Karpas-422 (cell line): ENCODE results near the gene NME3. TPM values are rescaled to one million over a fixed set of nuclear protein-coding genes. Genes with fewer than 3 reads are reported as not detected.

Experiments used
- DNase-seq: peaks from one replicate; pipeline ENCODE4 v3.0.0-alpha.2; 2015
- H2AFZ ChIP-seq: fragments of 200-600 bp; sonication (generic); 2 replicates; pipeline ENCODE4 v1.6.1; 2014; ENCODE audit warnings: antibody characterized with exemption, low read length, mixed read lengths
- H3K27ac ChIP-seq: fragments of 200-600 bp; sonication (generic); 2 replicates; pipeline ENCODE4 v1.5.1; 2014; ENCODE audit warnings: mild to moderate bottlenecking, low read length, moderate library complexity
- H3K27me3 ChIP-seq: fragments of 200-600 bp; sonication (generic); 2 replicates; pipeline ENCODE4 v1.6.1; 2014; ENCODE audit warnings: low read length, mixed read lengths
- H3K36me3 ChIP-seq: fragments of 200-600 bp; sonication (generic); 2 replicates; pipeline ENCODE4 v1.6.1; 2014; ENCODE audit warnings: low read length, mixed read lengths; ENCODE audit not compliant: insufficient read depth
- H3K4me1 ChIP-seq: fragments of 200-600 bp; sonication (generic); 2 replicates; pipeline ENCODE4 v1.6.1; 2014; ENCODE audit warnings: mild to moderate bottlenecking, low read length, mixed read lengths
- H3K4me2 ChIP-seq: fragments of 200-600 bp; sonication (generic); 2 replicates; pipeline ENCODE4 v1.6.1; 2014; ENCODE audit warnings: low read length, low read depth, mild to moderate bottlenecking; ENCODE audit not compliant: poor library complexity, severe bottlenecking
- H3K4me3 ChIP-seq: fragments of 200-600 bp; sonication (generic); 2 replicates; pipeline ENCODE4 v1.5.1; 2014; ENCODE audit warnings: mild to moderate bottlenecking, antibody characterized with exemption, low read length, mixed read lengths
- H3K79me2 ChIP-seq: fragments of 200-600 bp; sonication (generic); 2 replicates; pipeline ENCODE4 v1.6.1; 2014; ENCODE audit warnings: mild to moderate bottlenecking, low read length, mixed read lengths
- H3K9ac ChIP-seq: fragments of 200-600 bp; sonication (generic); 2 replicates; pipeline ENCODE4 v1.6.0; 2014; ENCODE audit warnings: low read length
- H3K9me2 ChIP-seq: fragments of 200-600 bp; sonication (generic), shearing (Covaris generic); replicated peaks from 2 replicates; pipeline ENCODE4 v1.6.0; 2014; ENCODE audit warnings: mild to moderate bottlenecking, low read length, moderate library complexity; ENCODE audit not compliant: insufficient read depth
- H3K9me3 ChIP-seq: fragments of 300-700, 200-600 bp; sonication (generic); 2 replicates; pipeline ENCODE4 v1.6.1; 2014; ENCODE audit warnings: low read length, mixed read lengths
- H4K20me1 ChIP-seq: fragments of 200-600 bp; sonication (generic); 2 replicates; pipeline ENCODE4 v1.6.1; 2014; ENCODE audit warnings: mild to moderate bottlenecking, antibody characterized with exemption, low read length, low read depth; ENCODE audit not compliant: insufficient read depth
- small RNA-seq: library from RNA; depleted of rRNA; stranded (forward); fragments of <200 nt; gene quantifications from one replicate; pipeline ENCODE3, GENCODE V24; 2014
- total RNA-seq: library from RNA; depleted of rRNA; stranded (reverse); fragments of >200 nt; shearing (Covaris generic); gene quantifications from 2 replicates; pipeline ENCODE4 v1.2.3, GENCODE V29; 2014; ENCODE audit warnings: low replicate concordance; rRNA removed

The NME3 gene
- total RNA-seq, 1 experiment from 2014 or later = 35.9 TPM

DNA sequence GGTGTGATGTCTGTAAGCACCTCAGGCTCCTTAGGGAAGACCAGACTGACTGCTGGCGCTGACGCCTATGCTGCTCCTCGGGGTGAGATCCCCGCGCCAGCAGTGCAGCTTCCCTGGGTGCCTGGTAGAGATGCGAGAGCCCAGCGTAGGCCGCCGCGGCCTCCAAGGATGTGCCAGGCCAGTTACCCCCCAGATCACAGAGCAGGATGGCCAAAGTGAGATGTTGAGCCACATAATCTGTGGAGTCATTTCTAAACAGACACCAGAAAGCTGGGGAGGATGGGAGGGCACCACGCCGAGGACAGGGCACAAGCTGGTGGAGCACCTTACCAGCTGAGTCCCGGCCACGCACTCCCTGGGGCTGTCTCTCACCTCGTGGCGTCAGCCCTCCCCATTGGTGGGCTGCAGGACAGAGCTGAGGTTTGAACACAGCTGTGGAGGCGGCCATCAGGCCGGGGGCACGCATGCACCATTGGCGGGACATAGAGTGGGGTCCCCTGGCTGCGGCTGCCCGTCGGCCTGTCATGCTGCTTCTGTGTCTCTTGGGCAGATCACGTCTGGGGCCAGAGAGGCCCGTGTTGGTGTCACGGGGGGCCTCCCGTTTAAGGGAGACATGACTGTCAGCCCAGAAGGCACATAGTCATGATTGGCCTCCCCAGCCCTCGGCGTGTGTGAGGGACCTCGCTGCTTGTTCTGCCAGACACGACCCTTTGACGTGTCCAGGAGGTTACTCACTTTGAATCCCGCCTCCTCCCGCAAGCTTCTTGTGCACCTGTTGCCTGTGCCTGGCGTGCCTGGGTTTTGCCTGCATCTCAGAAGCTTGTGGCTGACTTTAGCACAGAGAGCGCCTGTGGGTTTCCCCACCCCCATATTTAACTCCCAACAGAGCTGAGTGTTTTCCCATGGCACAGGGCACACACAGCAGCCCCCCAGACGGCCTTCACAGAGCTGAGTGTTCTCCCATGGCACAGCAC lies 43.4 kb downstream of the NME3 start:
- H4K20me1 ChIP-seq = no peaks in the 10 kb centered on the region

GRCh38 chr16:1726661-1727502 lies 44.5 kb downstream of the NME3 start:
- Histone ChIP-seq H3K9me2 (no peaks in the 10 kb centered on the region), H3K9ac (no peak overlapping the region), H3K4me3 (no peak overlapping the region), H2AFZ (no peak overlapping the region), H3K36me3 (peaks cover 19% of the 10 kb centered on the region), H3K4me1 (peaks cover 4% of the 10 kb centered on the region), H3K4me2 (no peak overlapping the region), H4K20me1 (no peaks in the 10 kb centered on the region), H3K79me2 (peaks cover 36% of the 10 kb centered on the region), H3K27me3 (no peaks in the 10 kb centered on the region), H3K9me3 (no peaks in the 10 kb centered on the region), H3K27ac (no peak overlapping the region)
- DNase-seq = no peak

More for the DNA sequence above, 43.4 kb downstream of the NME3 start:
- Histone ChIP-seq H3K79me2 (peaks cover 31% of the 10 kb centered on the region), H3K27ac (no peak overlapping the region), H3K4me1 (peaks cover 4% of the 10 kb centered on the region), H3K9ac (no peak overlapping the region), H3K9me2 (no peaks in the 10 kb centered on the region), H3K4me3 (no peak overlapping the region), H3K4me2 (no peak overlapping the region), H3K36me3 (peaks cover 28% of the 10 kb centered on the region), H2AFZ (no peak overlapping the region), H3K9me3 (no peaks in the 10 kb centered on the region), H3K27me3 (no peaks in the 10 kb centered on the region)
- DNase-seq = no peak

DNA sequence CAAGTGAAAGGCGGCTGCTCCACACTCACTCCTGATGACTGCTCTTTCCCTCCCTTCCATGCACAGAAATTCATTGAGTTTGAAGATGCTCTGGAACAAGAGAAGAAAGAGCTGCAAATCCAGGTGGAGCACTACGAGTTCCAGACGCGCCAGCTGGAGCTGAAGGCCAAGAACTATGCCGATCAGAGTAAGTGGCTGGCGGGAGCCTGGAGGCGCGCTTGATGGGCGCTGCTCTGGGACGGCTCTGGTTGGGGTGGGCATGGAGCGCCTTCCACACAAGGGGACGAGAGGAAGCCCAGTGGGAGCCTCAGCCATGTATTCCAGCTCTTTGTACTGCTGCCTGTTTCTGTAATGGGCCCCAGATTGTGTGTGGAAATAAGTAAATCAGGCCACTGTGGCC lies 46.9 kb downstream of the NME3 start:
- Histone ChIP-seq H3K9me3 (no peaks in the 10 kb centered on the region), H3K79me2 (peaks cover 42% of the 10 kb centered on the region), H3K4me1 (peaks cover 4% of the 10 kb centered on the region), H2AFZ (no peak overlapping the region), H3K9ac (no peak overlapping the region), H3K4me2 (no peak overlapping the region), H3K36me3 (peaks cover 13% of the 10 kb centered on the region), H3K9me2 (no peaks in the 10 kb centered on the region), H3K27me3 (no peaks in the 10 kb centered on the region), H3K4me3 (no peak overlapping the region), H4K20me1 (no peaks in the 10 kb centered on the region), H3K27ac (no peak overlapping the region)
- no peak for DNase-seq

GRCh38 chr16:1723450-1724147 lies 47.7 kb downstream of the NME3 start:
- H3K79me2 ChIP-seq = peaks cover 51% of the 10 kb centered on the region
- H3K4me1 ChIP-seq = peaks cover 4% of the 10 kb centered on the region
- H3K9ac ChIP-seq = no peak overlapping the region
- no peaks in the 10 kb centered on the region for H3K27me3 ChIP-seq
- H4K20me1 ChIP-seq = no peaks in the 10 kb centered on the region
- H3K27ac ChIP-seq = no peak overlapping the region
- DNase-seq = peak; percentile 79
- no peak overlapping the region for H3K4me2 ChIP-seq
- H2AFZ ChIP-seq = no peak overlapping the region
- no peaks in the 10 kb centered on the region for H3K9me3 ChIP-seq
- peaks cover 13% of the 10 kb centered on the region for H3K36me3 ChIP-seq
- no peak overlapping the region for H3K4me3 ChIP-seq
- no peaks in the 10 kb centered on the region for H3K9me2 ChIP-seq

GRCh38 chr16:1721372-1721771 lies 50.0 kb downstream of the NME3 start:
- Histone ChIP-seq H4K20me1 (no peaks in the 10 kb centered on the region), H3K4me3 (no peak overlapping the region), H3K27me3 (no peaks in the 10 kb centered on the region), H3K36me3 (peaks cover 6% of the 10 kb centered on the region), H3K9me2 (no peaks in the 10 kb centered on the region), H2AFZ (no peak overlapping the region), H3K4me2 (no peak overlapping the region), H3K4me1 (peaks cover 4% of the 10 kb centered on the region), H3K27ac (no peak overlapping the region), H3K79me2 (peaks cover 70% of the 10 kb centered on the region), H3K9ac (no peak overlapping the region), H3K9me3 (no peaks in the 10 kb centered on the region)
- no peak for DNase-seq

Small RNA genes within 50 kb of the gene (small RNA-seq; reads per million reads assigned to genes)
- gene MIR3177 = 0.16 reads per million

Other genes with a start within 250 kb of the NME3 start
- not detected in 2 replicates for gene TMEM204, start 237.9 kb downstream of the NME3 start, total RNA-seq
- gene IFT140, start 159.5 kb downstream of the NME3 start, total RNA-seq = 13.6 and 16.1 TPM in 2 replicates
- gene CRAMP1, start 159.2 kb downstream of the NME3 start, total RNA-seq = 7.6 TPM in 2 replicates
- 26.2 and 35.6 TPM in 2 replicates for gene JPT2, start 93.3 kb downstream of the NME3 start, total RNA-seq
- gene MAPK8IP3, start 65.3 kb downstream of the NME3 start, total RNA-seq = 59.2 and 82.4 TPM in 2 replicates
- 7.7 and 27.2 TPM in 2 replicates for gene EME2, start 1.3 kb upstream of the NME3 start, total RNA-seq
- gene MRPS34, start 1.6 kb upstream of the NME3 start, total RNA-seq = 101 and 177 TPM in 2 replicates
- 38.5 and 73.9 TPM in 2 replicates for gene SPSB3, start 11.0 kb upstream of the NME3 start, total RNA-seq
- 35.9 and 66.3 TPM in 2 replicates for gene NUBP2, start 11.4 kb upstream of the NME3 start, total RNA-seq
- gene IGFALS, start 22.2 kb upstream of the NME3 start, total RNA-seq = not detected in 2 replicates
- 38.4 and 126 TPM in 2 replicates for gene HAGH, start 55.3 kb upstream of the NME3 start, total RNA-seq
- 12.6 and 24.6 TPM in 2 replicates for gene FAHD1, start 55.7 kb upstream of the NME3 start, total RNA-seq
- gene MEIOB, start 100.6 kb upstream of the NME3 start, total RNA-seq = not detected in 2 replicates
- gene HS3ST6, start 146.9 kb upstream of the NME3 start, total RNA-seq = not detected in 2 replicates
- 4.8 and 18.1 TPM in 2 replicates for gene MSRB1, start 171.7 kb upstream of the NME3 start, total RNA-seq
- gene RPL3L, start 183.1 kb upstream of the NME3 start, total RNA-seq = not detected in 2 replicates
- gene NDUFB10, start 188.0 kb upstream of the NME3 start, total RNA-seq = 288 and 537 TPM in 2 replicates
- gene RPS2, start 193.3 kb upstream of the NME3 start, total RNA-seq = 3,837 and 4,799 TPM in 2 replicates
- not detected in 2 replicates for gene RNF151, start 195.3 kb upstream of the NME3 start, total RNA-seq
- gene TBL3, start 200.5 kb upstream of the NME3 start, total RNA-seq = 25.4 and 48.6 TPM in 2 replicates
- not detected in 2 replicates for gene NOXO1, start 209.9 kb upstream of the NME3 start, total RNA-seq
- gene GFER, start 212.7 kb upstream of the NME3 start, total RNA-seq = 17.0 and 43.8 TPM in 2 replicates
- gene SYNGR3, start 218.4 kb upstream of the NME3 start, total RNA-seq = 5.3 and 16.3 TPM in 2 replicates
- gene ZNF598, start 238.3 kb upstream of the NME3 start, total RNA-seq = 12.6 and 20.5 TPM in 2 replicates
- gene NPW, start 248.2 kb upstream of the NME3 start, total RNA-seq = 3.0 TPM in 1 of 2 replicates, not detected in the other